OCI-LY3 (cell line): Measurements from ENCODE around the gene PRKCI.
"Not testable (repeated sequence)": the region's sequence is repeated elsewhere in the genome, so short reads cannot be mapped to it uniquely, and the experiment has no call there.

Experiments
- H2AFZ ChIP-seq: fragments of 200-600, 300-600 bp; shearing (Covaris generic); 2 replicates; pipeline ENCODE4 v1.6.0; 2014; ENCODE audit warnings: antibody characterized with exemption, low read depth, low read length
- H3K27ac ChIP-seq: fragments of 200-600, 300-600 bp; sonication (generic); 2 replicates; pipeline ENCODE4 v1.5.1; 2014; ENCODE audit warnings: mild to moderate bottlenecking, low read length, moderate library complexity, mixed read lengths
- H3K27me3 ChIP-seq: fragments of 200-600, 300-600 bp; sonication (generic); 2 replicates; pipeline ENCODE4 v1.6.1; 2014; ENCODE audit warnings: low read depth, low read length, mixed read lengths
- H3K36me3 ChIP-seq: fragments of 200-600, 300-600 bp; sonication (generic); replicated peaks from 2 replicates; pipeline ENCODE3; 2014; ENCODE audit warnings: low read depth, low read length, mixed read lengths
- H3K4me1 ChIP-seq: fragments of 300-600, 200-600 bp; sonication (generic); 2 replicates; pipeline ENCODE4 v1.6.1; 2014; ENCODE audit warnings: low read length, mixed read lengths
- H3K4me2 ChIP-seq: fragments of 200-600, 300-600 bp; sonication (generic); 2 replicates; pipeline ENCODE4 v1.6.1; 2014; ENCODE audit warnings: low read length, mixed read lengths
- H3K4me3 ChIP-seq: fragments of 300-600, 200-600 bp; sonication (generic); 2 replicates; pipeline ENCODE4 v1.5.1; 2014; ENCODE audit warnings: antibody characterized with exemption, mild to moderate bottlenecking, low read length, moderate library complexity
- H3K79me2 ChIP-seq: fragments of 300-600, 200-600 bp; shearing (Covaris generic); 2 replicates; pipeline ENCODE4 v1.6.1; 2014; ENCODE audit warnings: mild to moderate bottlenecking, low read length, mixed read lengths
- H3K9ac ChIP-seq: fragments of 300-600, 200-600 bp; shearing (Covaris generic); 2 replicates; pipeline ENCODE4 v1.6.0; 2014; ENCODE audit warnings: mild to moderate bottlenecking, low read length, moderate library complexity
- H3K9me3 ChIP-seq: fragments of 200-600, 300-600 bp; shearing (Covaris generic); 2 replicates; pipeline ENCODE4 v1.6.1; 2014; ENCODE audit warnings: low read length, mixed read lengths; ENCODE audit not compliant: insufficient read depth
- H4K20me1 ChIP-seq: fragments of 200-600, 300-600 bp; sonication (generic); 2 replicates; pipeline ENCODE4 v1.6.1; 2016; ENCODE audit warnings: low read length, mixed read lengths; ENCODE audit not compliant: insufficient read depth
- EZH2phosphoT487 ChIP-seq: fragments of 200-600 bp; shearing (Covaris generic); IDR thresholded peaks from 2 replicates; pipeline ENCODE4 v1.6.1; 2018; ENCODE audit warnings: antibody characterized with exemption, mixed run types, low read depth
- TF ChIP-seq, protein P1 (sequence below): fragments of 200-600, 300-600 bp; sonication (generic); IDR thresholded peaks from 2 replicates; pipeline ENCODE4 v1.5.1; 2014; ENCODE audit warnings: antibody characterized with exemption, low read length, low read depth

Gene PRKCI

GRCh38 chr3:170323331-170323730 lies 101.1 kb downstream of the PRKCI start:
- Histone ChIP-seq H3K9me3 (0 out of 2 replicates have a peak, but pooled peaks cover 6% of the 10 kb centered on the region), H2AFZ (no peak overlapping the region), H3K36me3 (no peaks in the 10 kb centered on the region), H3K27ac (no peak overlapping the region), H3K79me2 (no peaks in the 10 kb centered on the region), H3K4me3 (no peak overlapping the region), H3K4me2 (no peak overlapping the region), H3K4me1 (no peaks in the 10 kb centered on the region), H4K20me1 (no peaks in the 10 kb centered on the region), H3K27me3 (no peaks in the 10 kb centered on the region), H3K9ac (no peak overlapping the region)
- TF ChIP-seq EZH2phosphoT487, result no peak
- TF ChIP-seq, protein P1, sequence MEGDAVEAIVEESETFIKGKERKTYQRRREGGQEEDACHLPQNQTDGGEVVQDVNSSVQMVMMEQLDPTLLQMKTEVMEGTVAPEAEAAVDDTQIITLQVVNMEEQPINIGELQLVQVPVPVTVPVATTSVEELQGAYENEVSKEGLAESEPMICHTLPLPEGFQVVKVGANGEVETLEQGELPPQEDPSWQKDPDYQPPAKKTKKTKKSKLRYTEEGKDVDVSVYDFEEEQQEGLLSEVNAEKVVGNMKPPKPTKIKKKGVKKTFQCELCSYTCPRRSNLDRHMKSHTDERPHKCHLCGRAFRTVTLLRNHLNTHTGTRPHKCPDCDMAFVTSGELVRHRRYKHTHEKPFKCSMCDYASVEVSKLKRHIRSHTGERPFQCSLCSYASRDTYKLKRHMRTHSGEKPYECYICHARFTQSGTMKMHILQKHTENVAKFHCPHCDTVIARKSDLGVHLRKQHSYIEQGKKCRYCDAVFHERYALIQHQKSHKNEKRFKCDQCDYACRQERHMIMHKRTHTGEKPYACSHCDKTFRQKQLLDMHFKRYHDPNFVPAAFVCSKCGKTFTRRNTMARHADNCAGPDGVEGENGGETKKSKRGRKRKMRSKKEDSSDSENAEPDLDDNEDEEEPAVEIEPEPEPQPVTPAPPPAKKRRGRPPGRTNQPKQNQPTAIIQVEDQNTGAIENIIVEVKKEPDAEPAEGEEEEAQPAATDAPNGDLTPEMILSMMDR, result no peak

GRCh38 chr3:170324962-170325361 lies 102.7 kb downstream of the PRKCI start:
- Histone ChIP-seq H4K20me1 (no peaks in the 10 kb centered on the region), H3K4me3 (no peak overlapping the region), H3K27me3 (no peaks in the 10 kb centered on the region), H3K9ac (no peak overlapping the region), H3K4me1 (no peaks in the 10 kb centered on the region), H2AFZ (no peak overlapping the region), H3K27ac (no peak overlapping the region), H3K4me2 (no peak overlapping the region), H3K79me2 (no peaks in the 10 kb centered on the region), H3K36me3 (no peaks in the 10 kb centered on the region), H3K9me3 (0 out of 2 replicates have a peak, but pooled peaks cover 6% of the 10 kb centered on the region)
- no peak for TF ChIP-seq EZH2phosphoT487
- TF ChIP-seq, protein P1, result 0 out of 2 replicates have a peak, but pooled peaks have one; percentile 7

- no peak overlapping the region for H3K4me3 ChIP-seq
- H3K27ac ChIP-seq, result no peak overlapping the region
- peaks cover 5% of the 10 kb centered on the region for H3K4me1 ChIP-seq
- no peak for TF ChIP-seq EZH2phosphoT487
- TF ChIP-seq, protein P1, result no peak
- H3K9ac ChIP-seq, result no peak overlapping the region
- no peak overlapping the region for H2AFZ ChIP-seq
- H3K36me3 ChIP-seq, result no peaks in the 10 kb centered on the region
- no peaks in the 10 kb centered on the region for H3K27me3 ChIP-seq
- H3K9me3 ChIP-seq, result 0 out of 2 replicates have a peak, but pooled peaks cover 6% of the 10 kb centered on the region
- no peaks in the 10 kb centered on the region for H3K79me2 ChIP-seq
- H4K20me1 ChIP-seq, result no peaks in the 10 kb centered on the region
- no peak overlapping the region for H3K4me2 ChIP-seq
These were observed 105.0 kb downstream of the PRKCI start for GRCh38 chr3:170327040-170327808.

- not testable (repeated sequence) for H3K79me2 ChIP-seq, H3K27ac ChIP-seq, H3K4me3 ChIP-seq, H3K36me3 ChIP-seq, H3K4me1 ChIP-seq, H3K4me2 ChIP-seq, H2AFZ ChIP-seq, H3K27me3 ChIP-seq, H3K9ac ChIP-seq, H3K9me3 ChIP-seq, H4K20me1 ChIP-seq
These were observed 105.8 kb downstream of the PRKCI start for GRCh38 chr3:170327868-170328548.
